WERI-Rb-1 (cell line): ENCODE results near the gene CPPED1.
A peak's percentile ranks its signal among the peaks of the same experiment; 100 is the strongest.

Experiments used
- DNase-seq: peaks from one replicate; pipeline ENCODE4 v3.0.0-alpha.2; 2020
- H3K27ac ChIP-seq: fragments of 250-450 bp; sonication (Bioruptor Pico); 2 replicates; pipeline ENCODE4 v1.5.1; 2020; ENCODE audit warnings: mild to moderate bottlenecking, moderate library complexity
- H3K27me3 ChIP-seq: fragments of 250-450 bp; sonication (Bioruptor Pico); 2 replicates; pipeline ENCODE4 v1.5.1; 2021; ENCODE audit warnings: mild to moderate bottlenecking, low read depth, moderate library complexity; ENCODE audit not compliant: insufficient read depth, severe bottlenecking
- H3K36me3 ChIP-seq: fragments of 250-450 bp; sonication (Bioruptor Pico); 2 replicates; pipeline ENCODE4 v1.5.1; 2020; ENCODE audit warnings: mild to moderate bottlenecking, moderate library complexity
- H3K4me3 ChIP-seq: 2 replicates; pipeline ENCODE4 v1.5.1; 2011; ENCODE audit warnings: low read depth, mild to moderate bottlenecking, control low read depth, low read length
- H3K9me3 ChIP-seq: fragments of 250-450 bp; sonication (Bioruptor Pico); 2 replicates; pipeline ENCODE4 v1.5.1; 2021; ENCODE audit warnings: mild to moderate bottlenecking, moderate library complexity; ENCODE audit not compliant: severe bottlenecking
- CTCF ChIP-seq: IDR thresholded peaks from 2 replicates; pipeline ENCODE4 v1.5.1; 2011; ENCODE audit warnings: low read depth, mild to moderate bottlenecking, control low read depth, inconsistent platforms, low read length

Gene CPPED1

DNA sequence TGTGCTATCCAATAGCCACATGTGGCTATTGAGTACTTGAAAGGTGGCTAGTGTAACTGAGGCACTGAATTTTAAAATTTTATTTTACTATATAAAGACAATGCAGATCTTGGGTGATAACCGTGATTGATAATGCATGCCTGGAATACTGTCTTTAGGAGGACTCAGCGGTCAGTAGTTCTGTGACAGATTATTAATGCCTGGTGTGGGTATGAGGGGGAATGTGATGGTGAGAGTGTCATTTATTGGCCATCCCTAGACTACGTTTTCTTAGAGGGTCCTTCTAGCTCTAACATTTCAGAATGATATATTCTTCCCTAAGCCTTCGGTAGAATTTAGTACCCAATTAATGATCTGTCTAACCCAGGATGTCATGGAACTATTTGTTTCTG lies 157.6 kb downstream of the CPPED1 start:
- Histone ChIP-seq H3K27me3 (no peaks in the 10 kb centered on the region), H3K27ac (no peak overlapping the region), H3K36me3 (no peaks in the 10 kb centered on the region), H3K4me3 (no peak overlapping the region), H3K9me3 (peaks cover 6% of the 10 kb centered on the region)
- TF ChIP-seq CTCF: no peak
- DNase-seq: no peak

GRCh38 chr16:12643034-12643455 lies 160.6 kb downstream of the CPPED1 start:
- Histone ChIP-seq H3K27ac (no peak overlapping the region), H3K27me3 (no peaks in the 10 kb centered on the region), H3K9me3 (peaks cover 6% of the 10 kb centered on the region), H3K36me3 (no peaks in the 10 kb centered on the region), H3K4me3 (no peak overlapping the region)
- DNase-seq: no peak
- TF ChIP-seq CTCF: no peak

DNA sequence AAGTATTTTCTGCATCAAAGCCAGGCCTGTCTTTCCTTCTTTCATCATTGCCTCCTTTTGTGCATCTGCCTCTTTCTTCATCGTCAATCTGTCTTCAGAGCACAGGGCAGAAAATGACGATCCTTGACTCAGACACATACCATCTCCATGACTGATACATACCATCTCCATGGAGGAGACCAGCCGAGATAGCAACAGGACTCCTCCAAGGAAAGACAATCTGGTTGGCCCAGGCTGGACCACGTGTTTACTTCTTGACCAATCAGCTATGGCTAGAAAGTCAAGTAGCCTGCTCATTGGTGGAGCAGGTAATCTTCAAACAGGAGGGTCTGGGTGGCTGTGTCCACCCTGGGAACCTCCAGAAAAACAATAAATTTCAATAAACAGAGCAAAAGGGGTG lies 164.6 kb downstream of the CPPED1 start:
- H3K27ac ChIP-seq: no peak overlapping the region
- DNase-seq: no peak
- TF ChIP-seq CTCF: no peak

DNA sequence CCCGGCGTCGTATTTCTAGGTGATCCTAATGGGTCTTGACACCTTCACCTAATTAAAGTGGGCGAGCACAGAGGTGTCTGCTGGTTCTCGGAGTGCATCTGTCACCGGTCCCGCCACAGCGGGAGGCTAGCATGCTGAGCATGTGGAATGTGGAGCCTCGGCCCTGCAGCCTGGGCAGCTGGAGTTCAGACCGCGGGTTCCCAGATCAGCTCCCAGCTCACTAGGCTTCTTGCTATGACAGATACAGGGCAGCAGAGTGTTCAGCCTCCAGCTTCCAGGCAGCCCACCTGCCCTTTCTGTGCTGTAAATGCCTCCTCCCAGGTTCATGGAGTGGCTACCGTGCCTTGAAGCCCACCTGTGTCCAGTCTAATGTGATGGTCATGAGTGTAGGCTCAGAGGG lies 166.7 kb downstream of the CPPED1 start:
- peak; percentile 97 for DNase-seq
- Histone ChIP-seq H3K27me3 (no peaks in the 10 kb centered on the region), H3K4me3 (no peak overlapping the region), H3K27ac (peak overlapping the region; percentile 85), H3K9me3 (no peaks in the 10 kb centered on the region), H3K36me3 (no peaks in the 10 kb centered on the region)
- no peak for TF ChIP-seq CTCF

More for the DNA sequence above, 164.6 kb downstream of the CPPED1 start:
- Histone ChIP-seq H3K9me3 (peaks cover 3% of the 10 kb centered on the region), H3K27me3 (no peaks in the 10 kb centered on the region), H3K4me3 (no peak overlapping the region), H3K36me3 (no peaks in the 10 kb centered on the region)

- H3K4me3 ChIP-seq: no peak overlapping the region
- no peak for DNase-seq
- no peak overlapping the region for H3K27ac ChIP-seq
- H3K9me3 ChIP-seq: no peaks in the 10 kb centered on the region
- TF ChIP-seq CTCF: no peak
- H3K36me3 ChIP-seq: no peaks in the 10 kb centered on the region
- no peaks in the 10 kb centered on the region for H3K27me3 ChIP-seq
These were observed 174.4 kb downstream of the CPPED1 start for GRCh38 chr16:12629271-12629670.

- Histone ChIP-seq H3K27ac (no peak overlapping the region), H3K9me3 (no peaks in the 10 kb centered on the region), H3K4me3 (no peak overlapping the region), H3K36me3 (no peaks in the 10 kb centered on the region), H3K27me3 (no peaks in the 10 kb centered on the region)
- TF ChIP-seq CTCF: no peak
- DNase-seq: no peak
These were observed 175.2 kb downstream of the CPPED1 start for GRCh38 chr16:12628536-12628935.
